HuH-7 (cell line): Measurements from ENCODE around the gene PDE9A.

Experiments
- DNase-seq: peaks from one replicate; pipeline ENCODE4 v3.0.0; 2011; ENCODE audit warnings: low spot score

The PDE9A gene

GRCh38 chr21:42739061-42739931, 85.9 kb downstream of the PDE9A start:
- DNase-seq = no peak

GRCh38 chr21:42740405-42740909, 87.0 kb downstream of the PDE9A start:
- DNase-seq = no peak

DNA sequence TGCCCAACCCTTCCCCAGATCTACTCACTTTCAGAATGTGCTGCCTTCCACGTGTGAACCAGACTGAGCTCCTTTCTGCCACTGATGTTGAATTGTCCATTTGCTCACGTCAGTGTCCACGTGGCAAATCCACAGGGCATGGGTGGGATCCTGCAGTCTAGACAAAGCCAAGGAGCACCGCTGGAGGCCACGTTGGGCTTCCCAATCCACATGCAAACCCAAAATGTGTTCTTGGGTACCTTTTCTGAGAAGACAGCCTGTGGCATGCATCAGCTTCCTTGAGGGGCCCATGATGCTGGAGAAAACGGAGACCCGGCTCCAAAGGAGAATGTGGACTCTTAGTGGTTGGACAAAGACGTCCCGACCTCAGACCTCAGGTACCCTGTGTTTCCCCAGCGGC, 87.6 kb downstream of the PDE9A start:
- DNase-seq = no peak

DNA sequence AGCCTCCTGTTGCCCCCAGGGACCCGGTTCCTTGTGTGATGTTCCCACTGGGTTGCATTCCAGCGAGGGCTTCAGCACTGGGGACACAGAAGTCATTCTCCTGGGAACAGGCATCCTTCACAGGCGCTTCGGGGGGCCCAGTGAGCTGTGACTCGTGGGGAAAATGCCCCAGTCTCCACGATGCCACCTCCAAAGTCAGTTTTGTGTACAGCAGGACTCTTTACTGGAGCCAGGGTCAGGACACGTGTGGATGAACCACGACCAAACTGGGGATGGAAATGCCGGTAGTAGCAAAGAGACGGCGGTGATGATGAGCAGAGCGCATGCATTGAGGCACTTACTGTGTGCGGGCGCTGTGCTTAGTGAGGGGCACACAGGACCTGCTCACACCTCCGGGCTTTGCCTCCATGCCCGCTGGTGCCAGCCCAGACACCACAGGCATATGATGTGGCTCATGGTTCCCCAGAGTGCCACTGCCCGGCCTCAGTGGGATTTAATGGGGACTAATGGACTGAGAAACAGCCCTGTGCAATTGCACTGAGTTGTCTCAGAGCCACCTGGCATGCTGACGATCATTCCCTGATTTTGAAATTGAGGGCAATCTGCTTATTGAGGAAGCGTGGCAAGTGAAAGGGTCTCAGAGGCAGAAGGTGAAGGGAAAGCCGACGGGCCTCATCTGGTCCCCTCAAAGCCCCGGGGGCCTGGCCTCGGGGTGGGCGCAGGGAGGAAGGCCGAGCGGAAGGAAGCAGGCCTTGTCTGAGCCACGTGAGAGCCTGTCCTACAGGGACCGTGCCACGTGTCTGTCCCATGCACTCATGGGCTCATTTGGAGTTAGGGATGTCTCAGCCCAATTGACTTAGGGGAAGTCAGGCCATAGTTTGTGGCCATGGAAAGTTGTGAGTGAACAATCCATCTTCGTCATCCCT, 91.4 kb downstream of the PDE9A start:
- DNase-seq = no peak

DNA sequence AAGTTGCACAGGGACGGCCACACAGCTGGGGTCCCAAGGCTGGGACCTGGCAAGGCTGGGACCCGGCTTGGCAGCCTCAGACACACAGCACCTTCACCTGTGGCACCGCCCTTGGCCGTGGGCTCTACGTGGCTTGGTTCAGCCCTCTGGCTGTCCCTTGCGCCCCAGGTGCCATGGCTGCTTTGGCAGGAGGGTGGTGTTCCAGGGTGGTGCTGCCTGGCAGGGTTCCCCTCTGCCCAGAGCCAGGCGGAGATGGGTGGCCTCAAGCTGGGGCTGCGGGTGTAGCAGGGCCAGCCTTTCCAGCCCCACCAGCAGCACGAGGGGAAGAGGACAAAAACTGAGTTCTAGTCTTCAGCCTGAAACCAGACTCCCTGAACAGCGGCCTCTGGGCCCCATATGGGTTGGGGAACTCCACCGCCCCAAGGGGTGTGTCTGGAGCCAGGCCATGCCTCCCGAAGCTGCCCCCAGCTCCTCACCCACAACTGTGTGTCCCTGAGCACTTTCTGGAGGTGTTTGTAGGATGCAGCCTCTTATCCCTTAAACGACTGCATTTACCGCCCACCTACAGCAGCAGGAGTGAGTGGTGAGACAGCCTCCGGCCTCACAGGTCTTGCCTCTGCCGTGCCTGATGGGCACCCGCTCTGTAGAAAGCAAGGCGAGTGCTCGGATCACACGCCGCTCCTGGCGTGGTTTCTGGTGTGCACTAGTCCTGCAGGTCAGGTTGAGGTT, 92.3 kb downstream of the PDE9A start:
- DNase-seq = no peak

DNA sequence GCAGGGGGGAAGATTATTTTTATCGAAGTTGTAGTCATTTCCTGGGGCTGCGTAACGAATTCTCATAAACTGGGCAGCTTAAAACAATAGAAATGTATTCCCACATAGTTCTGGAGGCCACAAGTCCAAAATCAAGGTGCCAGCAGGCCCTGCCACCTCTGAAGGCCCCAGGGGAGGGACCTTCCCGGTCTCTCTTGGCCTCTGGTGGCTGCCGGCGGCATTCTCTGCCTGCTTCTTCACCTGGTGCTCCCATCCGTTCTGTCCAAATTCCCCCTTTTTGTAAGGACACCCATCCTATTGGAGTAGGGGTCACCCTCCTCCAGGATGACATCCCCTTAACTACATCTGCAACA, 92.8 kb downstream of the PDE9A start:
- DNase-seq = no peak

GRCh38 chr21:42746593-42747275, 93.3 kb downstream of the PDE9A start:
- no peak for DNase-seq

DNA sequence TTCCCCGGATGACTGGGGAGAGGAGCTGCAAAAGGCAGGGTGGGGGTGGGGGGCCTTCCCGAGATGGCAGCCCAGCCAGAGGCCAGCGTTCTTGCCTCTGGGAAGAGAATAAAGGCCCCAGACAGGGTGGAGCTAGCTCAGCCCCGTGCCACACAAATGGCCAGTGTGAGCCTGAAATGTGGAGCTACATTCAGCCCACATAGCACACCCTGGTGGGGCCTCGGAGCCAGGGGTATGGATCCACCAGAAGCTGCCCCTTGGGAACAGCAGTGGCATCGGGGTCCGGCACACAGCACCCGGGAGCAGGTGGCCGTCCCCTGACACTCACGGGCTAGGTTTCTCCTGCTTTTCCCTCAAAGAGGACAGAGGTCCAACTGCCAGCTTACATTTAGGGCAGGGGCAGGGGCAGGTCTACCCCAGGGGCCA, 93.9 kb downstream of the PDE9A start:
- DNase-seq = no peak

GRCh38 chr21:42747746-42748351, 94.4 kb downstream of the PDE9A start:
- DNase-seq = no peak

DNA sequence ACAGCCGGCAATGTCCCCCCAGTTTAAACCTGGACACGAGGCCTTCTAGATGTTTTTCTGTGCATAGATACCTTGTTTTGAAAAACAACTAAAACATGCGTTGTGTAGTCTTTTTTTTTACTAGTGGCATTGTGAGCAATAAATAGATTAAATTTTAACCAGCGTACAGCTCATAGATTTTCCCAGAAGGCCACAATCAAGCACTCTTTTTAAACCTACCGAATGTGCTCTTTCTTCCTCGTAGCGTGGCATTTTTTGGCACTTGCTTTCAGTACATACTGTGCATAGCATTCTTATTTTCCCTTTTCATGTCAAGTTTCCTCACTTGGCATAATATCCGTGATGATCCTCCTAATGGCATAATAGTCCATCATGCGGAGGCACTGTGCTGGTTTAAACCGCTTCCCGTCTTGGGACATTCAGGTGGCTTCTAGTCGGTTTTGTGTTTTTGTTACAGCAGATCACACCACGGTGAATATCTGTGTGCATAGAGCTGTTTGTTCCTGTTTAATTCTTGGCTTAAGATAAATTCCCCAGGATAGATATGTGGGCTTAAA, 95.3 kb downstream of the PDE9A start:
- no peak for DNase-seq

GRCh38 chr21:42750737-42751530, 97.5 kb downstream of the PDE9A start:
- no peak for DNase-seq

DNA sequence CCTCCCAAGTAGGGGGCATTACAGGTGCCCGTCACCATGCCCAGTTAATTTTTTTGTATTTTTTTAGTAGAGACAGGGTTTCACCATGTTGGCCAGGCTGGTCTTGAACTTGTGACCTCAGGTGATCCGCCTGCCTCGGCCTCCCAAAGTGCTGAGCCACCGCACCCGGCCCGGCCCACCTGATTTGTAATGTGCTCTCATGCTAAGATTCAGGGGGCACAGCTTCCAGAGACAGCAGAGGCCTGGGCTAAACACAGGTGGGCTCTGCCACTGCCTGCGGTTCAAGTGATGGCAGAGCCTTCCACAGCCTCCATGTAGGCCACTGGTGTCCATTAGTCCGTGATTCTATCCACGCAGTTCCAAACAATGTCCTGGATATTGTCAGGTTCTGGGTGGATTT, 98.4 kb downstream of the PDE9A start:
- no peak for DNase-seq

DNA sequence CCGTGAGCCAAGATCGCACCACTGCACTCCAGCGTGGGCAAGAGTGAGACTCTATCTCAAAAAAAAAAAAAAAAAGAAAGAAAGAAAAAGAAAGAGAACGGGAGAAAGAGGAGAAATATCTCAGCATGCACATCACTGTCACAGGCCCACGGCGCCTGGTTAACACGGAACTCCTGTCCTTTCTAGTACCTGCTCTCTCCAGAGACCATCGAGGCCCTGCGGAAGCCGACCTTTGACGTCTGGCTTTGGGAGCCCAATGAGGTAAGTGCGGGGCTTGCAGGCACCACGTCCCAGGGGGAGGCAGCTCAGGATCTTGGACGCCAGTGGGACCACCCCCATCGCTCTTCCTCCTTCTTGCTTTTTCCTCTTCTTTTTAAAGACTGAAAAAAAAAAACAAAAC, 100.4 kb downstream of the PDE9A start:
- no peak for DNase-seq

- no peak for DNase-seq
Measured at GRCh38 chr21:42754270-42754933, 101.0 kb downstream of the PDE9A start.

DNA sequence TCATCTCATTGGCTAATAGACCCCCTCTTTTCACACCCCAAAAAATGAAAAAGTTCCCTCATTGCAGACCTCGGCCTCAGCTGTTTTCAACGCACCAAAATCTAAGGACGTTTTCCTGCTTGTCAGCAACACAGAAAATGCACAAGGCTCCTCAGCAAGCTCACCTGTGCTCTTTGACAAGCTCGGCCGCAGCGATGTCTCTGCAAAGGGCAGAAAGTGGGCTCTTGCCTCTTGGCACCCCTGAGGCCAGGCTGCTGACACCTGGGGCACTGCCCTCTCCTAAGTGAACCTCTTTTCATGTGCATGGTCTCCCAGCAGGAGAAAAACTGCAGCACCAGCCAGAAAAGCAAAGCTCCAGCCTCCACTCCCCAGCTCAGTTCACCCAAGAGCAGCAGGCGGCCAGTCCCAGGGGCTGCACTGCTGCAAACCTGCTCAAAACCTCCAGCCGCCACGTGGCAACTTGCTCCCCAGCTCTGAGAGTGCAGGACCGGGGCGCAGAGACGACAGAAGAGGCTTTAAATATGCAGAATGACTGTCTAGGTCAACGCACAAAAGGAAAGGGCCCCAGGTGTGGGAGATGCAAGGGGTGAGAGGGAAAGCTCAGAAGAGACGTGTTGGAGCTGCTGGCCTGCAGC, 101.7 kb downstream of the PDE9A start:
- DNase-seq = no peak

DNA sequence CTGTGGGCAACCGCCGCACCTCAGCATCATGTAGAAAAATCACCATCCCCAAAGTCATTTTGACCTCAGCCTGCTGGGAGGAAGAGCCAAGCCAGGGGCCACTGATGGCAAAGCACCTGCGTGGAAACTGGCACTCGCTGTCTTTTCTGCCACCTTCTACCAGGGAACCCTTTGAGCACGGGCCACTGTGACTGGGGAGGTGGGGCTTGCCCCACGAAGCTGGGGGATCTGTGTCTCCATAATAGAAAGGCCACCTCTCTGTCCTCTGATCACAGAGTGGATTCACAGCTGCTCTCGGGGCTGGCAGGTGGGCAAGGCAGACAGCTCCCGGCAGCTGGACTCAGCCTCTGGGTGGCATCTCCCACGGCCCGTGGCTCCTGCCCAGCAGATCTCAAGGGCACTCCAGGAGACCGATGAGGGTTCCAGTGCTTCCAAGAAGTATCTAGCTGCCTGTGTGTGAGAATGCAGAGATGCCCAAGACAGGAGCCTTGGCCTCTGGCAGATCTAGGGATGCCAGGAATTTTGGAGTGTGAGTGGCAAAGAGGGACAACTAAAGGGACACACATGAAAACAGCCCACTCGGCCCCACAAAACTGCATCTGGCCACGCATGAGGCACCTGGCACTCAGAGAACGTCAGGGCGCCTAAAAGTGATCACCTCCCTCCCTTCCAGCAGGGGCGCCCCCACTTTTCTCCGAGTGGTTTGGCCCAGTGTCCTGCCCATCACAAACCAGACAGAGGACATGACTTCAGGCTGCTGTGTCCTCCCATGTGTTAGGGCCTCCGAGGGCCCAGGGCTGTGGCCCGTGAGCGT, 102.6 kb downstream of the PDE9A start:
- DNase-seq = no peak

- DNase-seq = no peak
Measured at GRCh38 chr21:42756580-42757250, 103.3 kb downstream of the PDE9A start.

DNA sequence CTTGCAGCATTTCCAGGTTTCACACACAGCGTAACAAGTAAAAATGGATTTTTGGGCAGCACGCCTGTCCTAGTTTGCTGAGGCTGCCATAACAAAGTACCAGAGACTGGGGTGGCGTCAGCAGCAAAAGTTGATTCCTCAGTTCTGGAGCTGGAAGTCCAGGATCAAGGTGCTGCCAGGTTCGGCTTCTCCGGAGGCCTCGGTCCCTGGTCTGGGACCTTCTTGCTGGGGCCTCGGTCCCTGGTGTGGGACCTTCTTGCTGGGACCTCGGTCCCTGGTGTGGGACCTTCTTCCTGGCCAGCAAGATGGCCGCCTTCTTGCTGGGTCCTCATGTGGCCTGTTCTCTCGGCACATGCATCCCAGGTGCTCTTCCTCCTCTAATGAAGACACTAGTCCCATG, 104.0 kb downstream of the PDE9A start:
- no peak for DNase-seq
